ENCODE data around the gene SPINT1.

- TF ChIP-seq TAF1 (IDR thresholded peaks at IDR 0.05; ENCODE audit: low read depth) (no peak), CEBPB (IDR thresholded peaks at IDR 0.05) (no peak), REST (IDR thresholded peaks at IDR 0.05; ENCODE audit: low read depth) (no peak), EP300 (IDR thresholded peaks at IDR 0.05; ENCODE audit: borderline replicate concordance) (no peak), YY1 (IDR thresholded peaks at IDR 0.05; ENCODE audit: low read depth) (no peak)
Measured at GRCh38 chr15:40893019-40893670, 49.3 kb downstream of the SPINT1 start.

Data from Ishikawa (cell line).